ENCODE results near the gene CBR4.

CBR4 gene

DNA sequence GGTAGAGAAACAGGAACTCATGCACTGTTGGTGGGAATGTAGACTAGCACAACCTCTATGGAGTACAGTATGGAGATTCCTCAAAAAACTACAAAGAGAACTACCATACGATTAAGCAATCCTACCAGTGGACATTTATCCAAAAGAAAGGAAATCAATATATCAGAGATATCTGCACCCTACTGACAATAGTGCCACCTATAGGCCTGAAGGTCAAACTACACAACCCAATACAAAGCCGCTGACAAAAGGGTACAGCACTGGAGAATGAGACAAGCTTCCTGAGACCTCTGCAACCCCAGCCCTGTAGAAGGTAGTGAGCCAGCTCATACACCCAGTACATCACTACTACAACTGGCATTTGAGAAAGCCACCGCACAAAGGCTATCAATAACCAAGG lies 67.1 kb downstream of the CBR4 start:
- H3K27ac Mint-ChIP-seq, result no peak overlapping the region
- TF ChIP-seq, protein P1, sequence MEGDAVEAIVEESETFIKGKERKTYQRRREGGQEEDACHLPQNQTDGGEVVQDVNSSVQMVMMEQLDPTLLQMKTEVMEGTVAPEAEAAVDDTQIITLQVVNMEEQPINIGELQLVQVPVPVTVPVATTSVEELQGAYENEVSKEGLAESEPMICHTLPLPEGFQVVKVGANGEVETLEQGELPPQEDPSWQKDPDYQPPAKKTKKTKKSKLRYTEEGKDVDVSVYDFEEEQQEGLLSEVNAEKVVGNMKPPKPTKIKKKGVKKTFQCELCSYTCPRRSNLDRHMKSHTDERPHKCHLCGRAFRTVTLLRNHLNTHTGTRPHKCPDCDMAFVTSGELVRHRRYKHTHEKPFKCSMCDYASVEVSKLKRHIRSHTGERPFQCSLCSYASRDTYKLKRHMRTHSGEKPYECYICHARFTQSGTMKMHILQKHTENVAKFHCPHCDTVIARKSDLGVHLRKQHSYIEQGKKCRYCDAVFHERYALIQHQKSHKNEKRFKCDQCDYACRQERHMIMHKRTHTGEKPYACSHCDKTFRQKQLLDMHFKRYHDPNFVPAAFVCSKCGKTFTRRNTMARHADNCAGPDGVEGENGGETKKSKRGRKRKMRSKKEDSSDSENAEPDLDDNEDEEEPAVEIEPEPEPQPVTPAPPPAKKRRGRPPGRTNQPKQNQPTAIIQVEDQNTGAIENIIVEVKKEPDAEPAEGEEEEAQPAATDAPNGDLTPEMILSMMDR (IDR thresholded peaks at IDR 0.05; ENCODE audit: unreplicated experiment in 3 of 3), result peak in 2 of 3 experiments; percentile 18 to 22
- H3K4me3 Mint-ChIP-seq, result no peak overlapping the region
- no peaks in the 10 kb centered on the region for H3K4me1 Mint-ChIP-seq
- no peaks in the 10 kb centered on the region for H3K27me3 Mint-ChIP-seq (ENCODE audit: low read depth)
- peaks cover 56% of the 10 kb centered on the region for H3K9me3 Mint-ChIP-seq
- H3K36me3 Mint-ChIP-seq (ENCODE audit: low read depth), result peaks cover 57% of the 10 kb centered on the region
